ENCODE data around the gene CCIN.

Gene CCIN

DNA sequence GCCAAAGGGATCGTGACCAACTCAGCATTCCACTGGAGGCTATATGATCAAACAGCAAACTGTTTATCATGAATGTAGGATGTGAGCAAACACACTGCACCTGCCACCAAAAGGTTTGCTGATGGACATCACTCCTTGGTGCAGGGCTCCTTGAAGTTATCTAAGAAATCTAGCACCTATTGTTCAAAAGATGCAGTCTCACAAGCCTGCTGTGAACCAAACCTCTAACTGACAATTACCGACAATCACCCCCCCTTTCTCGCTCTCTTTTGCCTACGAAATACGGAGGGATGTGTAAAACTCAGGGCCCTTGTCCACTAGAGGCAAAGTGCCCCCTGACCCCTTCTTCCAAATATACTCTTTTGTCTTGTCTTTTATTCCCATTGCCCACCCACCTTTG, 19.0 kb downstream of the CCIN start:
- DNase-seq (ENCODE audit: extremely low read depth in 1 of 2, low read depth in 1 of 2) = no peak

DNA sequence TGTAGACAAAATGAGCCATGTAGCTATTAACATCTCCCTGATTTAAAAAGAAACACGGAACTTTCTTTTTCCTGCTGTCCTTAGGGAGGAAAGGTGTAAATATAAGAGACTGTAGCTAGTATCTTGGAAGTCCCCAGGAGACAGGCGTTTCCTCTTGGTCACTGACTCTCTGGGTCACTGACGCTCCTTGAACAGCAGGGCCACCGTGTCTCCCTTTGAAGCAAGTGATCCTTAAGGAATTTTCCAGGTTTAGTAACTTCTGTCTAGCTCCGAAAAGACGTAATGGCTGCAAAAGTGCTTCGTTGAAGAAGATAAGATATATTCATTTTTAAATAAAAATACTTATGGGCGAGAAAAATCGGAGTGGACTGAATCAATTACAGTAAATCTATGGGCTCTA, 20.8 kb downstream of the CCIN start:
- DNase-seq (ENCODE audit: extremely low read depth in 1 of 2, low read depth in 1 of 2) = no peak

DNA sequence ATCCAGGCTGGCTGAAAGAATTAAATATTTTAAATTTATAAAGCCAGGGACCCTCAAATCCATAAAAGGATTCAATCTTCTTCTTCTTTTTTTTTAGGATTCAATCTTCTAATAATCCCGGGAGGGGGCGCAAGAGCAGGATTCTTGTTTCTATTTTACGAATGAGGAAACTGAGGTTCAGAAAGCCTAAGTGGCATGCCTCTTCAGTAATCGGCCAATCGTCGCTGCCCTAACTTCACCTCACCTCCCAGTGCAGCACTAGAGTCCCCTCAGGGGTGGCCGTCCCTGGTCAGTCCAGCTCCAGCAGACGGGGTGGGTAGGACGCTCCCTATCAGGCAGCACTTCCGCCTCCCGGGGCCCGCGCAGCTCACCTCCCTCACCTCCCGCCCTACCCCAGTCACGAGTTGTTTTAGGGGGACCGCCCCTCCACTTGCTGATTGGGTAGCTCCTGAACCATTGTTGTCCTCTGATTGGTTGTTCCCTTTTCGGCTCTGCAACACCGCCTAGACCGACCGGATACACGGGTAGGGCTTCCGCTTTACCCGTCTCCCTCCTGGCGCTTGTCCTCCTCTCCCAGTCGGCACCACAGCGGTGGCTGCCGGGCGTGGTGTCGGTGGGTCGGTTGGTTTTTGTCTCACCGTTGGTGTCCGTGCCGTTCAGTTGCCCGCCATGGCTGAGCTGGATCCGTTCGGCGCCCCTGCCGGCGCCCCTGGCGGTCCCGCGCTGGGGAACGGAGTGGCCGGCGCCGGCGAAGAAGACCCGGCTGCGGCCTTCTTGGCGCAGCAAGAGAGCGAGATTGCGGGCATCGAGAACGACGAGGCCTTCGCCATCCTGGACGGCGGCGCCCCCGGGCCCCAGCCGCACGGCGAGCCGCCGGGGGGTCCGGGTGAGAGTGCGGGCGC, 21.5 kb downstream of the CCIN start, which contains the start of gene CLTA:
Gene CLTA (plus strand): TSS at position 534 of the 902 bp plus-strand sequence. CDS start 136 bp downstream, at position 670.
- peak; percentile 89 to 95 for DNase-seq (ENCODE audit: extremely low read depth in 1 of 2, low read depth in 1 of 2)

DNA sequence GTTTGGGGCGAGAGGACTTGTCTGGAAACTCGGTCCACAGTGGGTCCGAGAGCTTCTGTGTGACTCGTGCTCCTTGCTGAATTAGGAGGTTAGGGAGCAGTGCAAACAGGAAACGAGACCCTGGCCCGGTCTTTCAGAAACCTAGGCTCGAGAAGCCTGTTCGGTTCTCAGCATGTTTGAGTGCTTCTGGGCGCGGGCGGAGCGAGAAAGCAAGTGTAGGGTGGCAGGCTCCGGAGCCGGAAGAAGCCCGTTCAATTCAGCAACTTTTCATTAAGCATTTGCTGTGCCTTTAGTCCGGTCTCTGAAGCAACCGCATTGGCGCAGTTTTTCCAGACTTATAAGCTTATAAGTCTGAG, 22.1 kb downstream of the CCIN start:
- peak in 1 of 2 donors; percentile 21 for DNase-seq (ENCODE audit: extremely low read depth in 1 of 2, low read depth in 1 of 2)

DNA sequence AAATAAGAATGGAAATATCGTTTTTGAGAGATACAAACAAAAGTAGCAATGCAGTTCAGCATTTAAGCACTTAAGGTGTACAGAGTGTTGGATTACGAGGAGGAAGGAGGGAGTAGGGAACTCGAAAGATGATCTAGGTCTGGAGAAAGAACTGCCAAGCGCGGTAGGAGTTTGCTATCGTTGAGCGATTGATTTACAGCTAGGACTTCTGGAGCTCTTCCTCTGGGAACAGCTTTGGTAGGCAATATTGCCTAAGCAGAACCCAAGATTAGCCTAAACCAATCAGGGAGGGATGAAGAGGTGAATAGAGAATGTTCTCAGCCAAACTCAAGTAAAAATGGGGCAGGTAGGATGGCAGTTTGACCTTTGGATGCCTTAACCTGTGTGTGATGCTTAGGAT, 22.5 kb downstream of the CCIN start:
- no peak for DNase-seq (ENCODE audit: extremely low read depth in 1 of 2, low read depth in 1 of 2)

DNA sequence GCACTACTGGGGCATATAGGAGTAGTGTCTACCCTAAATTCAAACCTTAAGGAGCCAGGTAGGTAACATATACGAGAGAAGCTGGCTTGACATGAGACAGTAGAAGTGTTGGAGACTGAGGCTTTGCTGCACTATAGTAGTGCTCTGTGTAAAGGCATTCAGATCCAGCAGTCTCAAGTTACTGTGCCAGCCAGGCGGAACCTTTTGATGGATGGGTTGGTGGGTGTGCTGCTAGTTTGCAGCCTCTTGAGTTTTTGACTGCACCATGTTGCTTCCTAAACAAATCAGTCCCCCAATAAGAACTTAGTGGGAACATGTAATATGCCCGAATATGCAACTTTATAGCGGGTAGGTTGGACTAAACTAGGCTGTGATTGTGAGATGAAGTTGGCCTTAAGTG, 23.0 kb downstream of the CCIN start:
- no peak for DNase-seq (ENCODE audit: extremely low read depth in 1 of 2, low read depth in 1 of 2)

DNA sequence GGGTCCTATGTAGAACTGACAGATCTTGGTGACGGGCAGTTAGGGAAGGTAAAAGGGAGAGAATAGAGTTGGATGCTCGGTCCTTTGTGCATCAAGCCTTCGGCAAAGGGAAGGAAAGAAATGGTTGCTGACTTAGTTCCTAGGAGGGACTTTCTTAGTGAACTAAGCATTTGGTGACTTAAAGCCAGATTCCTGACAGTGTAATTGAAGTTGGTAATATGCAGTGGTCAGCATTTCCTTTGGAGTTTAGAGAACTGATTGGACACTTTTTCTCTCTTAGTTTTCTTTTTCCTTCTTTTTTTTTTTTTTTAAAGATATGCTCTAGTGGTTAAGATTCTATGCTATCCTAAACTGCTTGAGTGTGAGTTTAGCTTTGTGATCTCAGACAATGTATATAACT, 23.8 kb downstream of the CCIN start:
- no peak for DNase-seq (ENCODE audit: extremely low read depth in 1 of 2, low read depth in 1 of 2)

DNA sequence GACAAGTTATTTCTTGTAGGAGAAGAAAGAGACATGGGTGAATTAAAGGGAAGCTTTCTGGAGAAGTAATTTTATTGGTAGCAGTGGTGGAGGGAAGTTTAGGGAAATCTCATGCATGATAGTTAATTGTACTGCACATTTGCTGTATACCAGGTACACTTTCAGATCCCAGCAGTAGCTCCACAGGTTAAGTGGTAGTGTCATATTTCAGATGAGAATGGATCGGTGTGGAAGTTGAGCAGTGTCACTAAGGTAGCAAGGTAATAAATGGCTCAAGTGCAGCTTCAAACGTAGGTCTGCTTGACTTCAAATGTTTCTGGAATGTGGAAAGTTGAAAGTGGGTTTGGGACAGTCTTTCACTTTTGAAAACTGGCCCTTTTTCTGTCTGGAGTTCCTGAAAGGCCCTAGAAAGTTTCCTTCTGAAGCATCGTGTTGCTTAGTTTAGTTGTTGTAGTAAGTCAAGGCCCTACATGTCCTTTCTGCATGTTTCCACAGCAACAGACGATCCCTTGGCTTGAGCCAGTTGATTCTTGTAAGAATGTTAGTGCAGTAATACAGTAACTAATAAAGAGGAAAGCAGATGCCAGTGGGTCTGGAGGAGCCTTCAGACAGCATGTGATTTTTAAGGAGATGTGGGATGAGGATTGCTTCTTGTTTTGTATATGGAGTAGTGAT, 25.3 kb downstream of the CCIN start:
- no peak for DNase-seq (ENCODE audit: extremely low read depth in 1 of 2, low read depth in 1 of 2)

DNA sequence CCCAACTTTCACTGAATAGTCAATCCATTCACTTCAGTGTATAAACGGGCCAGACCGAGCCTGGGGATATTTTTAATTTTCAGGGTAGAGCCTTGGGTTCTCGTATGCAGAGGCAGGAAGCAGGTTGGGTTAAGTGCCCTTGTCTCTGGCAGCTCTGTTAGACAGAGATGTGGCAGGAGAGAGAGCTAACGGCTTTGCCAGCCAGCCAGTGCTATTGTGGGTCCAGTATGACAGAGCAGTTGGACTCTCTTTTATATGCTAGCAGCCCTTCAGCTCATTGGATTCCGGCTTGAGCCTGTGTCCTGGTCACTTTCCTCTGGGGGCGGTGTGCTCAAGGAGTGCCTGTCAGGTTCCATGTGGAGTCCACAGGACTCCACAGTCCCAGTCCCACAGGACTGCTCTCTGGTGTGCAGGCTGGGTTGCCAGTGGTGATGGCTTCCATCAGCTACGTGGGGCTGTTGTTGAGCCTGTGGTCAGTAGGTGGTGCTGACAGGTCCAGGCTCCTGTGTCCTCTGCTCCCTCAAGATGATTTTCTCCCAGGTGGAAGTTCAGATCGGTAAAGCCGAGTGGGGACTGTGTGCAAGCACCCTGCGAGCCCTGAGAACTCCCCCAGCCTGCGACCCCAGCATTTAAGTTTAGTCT, 35.8 kb downstream of the CCIN start:
- DNase-seq (ENCODE audit: extremely low read depth in 1 of 2, low read depth in 1 of 2) = no peak

DNA sequence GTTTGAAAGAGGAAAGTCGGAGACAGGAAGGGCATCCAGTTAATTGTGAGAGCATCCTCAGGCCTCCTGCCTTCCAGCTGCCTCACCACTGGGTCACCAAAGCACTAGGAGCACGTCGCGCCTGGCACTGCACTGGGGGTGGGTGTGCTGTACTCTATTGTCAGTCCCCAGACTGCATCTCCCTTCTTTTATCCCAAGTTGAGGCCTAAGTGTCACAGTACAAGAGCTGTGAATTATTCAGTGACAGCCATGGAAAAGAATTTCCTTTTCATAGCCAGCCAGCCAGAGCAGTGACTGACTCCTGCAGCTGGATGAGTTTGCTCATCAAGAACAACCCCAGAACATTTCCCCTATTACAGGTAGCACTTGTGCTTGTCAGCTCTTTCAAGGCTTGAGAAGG, 37.8 kb downstream of the CCIN start:
- no peak for DNase-seq (ENCODE audit: extremely low read depth in 1 of 2, low read depth in 1 of 2)

DNA sequence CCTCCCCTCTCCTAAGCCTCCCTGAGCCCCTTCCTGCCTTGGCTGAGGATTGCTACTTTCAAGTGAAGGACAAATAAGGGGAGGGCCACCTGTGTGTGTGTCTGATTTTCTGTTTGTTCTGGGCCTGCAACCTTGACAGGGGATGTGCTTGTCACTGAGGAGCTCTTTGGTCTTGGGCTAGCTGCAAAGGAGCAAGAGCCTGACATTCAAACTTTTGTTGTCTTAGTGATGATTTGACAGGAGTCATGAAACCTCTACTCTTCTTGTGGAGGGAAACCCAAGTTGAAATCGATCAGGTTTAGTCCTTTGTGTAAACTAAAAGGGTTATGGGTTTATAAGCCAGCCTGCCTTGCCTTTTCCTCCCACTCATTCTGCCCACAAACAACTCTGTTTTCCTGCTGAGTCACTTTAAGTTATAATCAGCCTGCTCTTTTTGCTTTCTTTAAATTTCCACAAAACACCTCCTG, 38.4 kb downstream of the CCIN start:
- DNase-seq (ENCODE audit: extremely low read depth in 1 of 2, low read depth in 1 of 2) = no peak

DNA sequence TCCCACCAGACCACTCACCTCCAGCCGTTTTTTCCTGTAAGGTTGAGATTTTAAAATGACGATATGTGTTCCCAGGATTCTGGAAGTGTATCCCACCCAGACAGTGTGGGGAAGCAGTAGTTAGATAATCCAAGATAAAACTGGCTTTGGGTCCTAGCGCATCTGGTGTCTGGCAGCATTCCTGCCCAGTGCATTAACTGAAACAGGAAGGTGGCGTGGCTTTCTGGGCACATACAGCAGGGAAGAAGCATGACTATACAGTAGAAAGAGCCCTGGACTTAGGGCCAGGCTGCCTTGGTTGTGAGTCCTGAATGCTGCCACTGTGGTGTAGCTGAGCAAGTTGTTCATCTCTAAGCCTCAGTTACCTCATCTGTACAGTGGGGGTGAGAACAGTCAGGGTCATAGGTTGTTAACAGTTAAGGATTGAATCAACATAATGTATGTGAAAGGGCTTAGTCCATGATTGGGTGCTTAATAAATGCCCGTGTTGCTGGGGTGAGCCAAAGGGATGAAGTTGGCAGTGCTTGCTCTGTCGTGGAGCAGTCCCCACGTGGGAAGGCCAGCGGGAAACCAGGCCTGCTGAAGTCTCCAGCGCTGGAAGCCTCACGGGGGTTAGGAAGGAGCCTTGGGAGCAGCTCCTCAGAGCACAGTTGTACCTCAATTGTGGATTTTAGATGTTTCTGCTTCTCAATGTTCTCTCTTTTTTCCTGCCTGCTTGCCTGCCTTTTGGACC, 39.5 kb downstream of the CCIN start:
- no peak for DNase-seq (ENCODE audit: extremely low read depth in 1 of 2, low read depth in 1 of 2)

DNA sequence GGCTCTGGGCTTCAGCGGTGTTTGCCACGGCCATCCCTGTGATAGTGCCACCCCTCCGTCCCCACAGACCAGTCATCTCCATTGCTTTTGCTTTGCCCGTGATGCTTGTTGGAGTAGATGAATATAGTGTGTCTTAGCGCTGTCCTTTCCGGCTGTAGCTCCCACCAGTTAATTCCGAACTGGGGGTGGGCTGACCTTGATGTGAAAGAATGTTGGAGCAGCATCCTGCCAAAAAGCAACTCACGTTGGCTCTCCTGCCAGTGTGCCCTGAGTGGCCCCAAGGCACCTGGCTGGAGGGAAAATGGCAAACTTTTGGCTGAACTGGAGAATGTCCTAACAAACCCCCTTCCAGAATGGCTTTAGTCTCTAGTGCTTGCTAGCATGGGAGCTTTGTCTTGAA, 41.5 kb downstream of the CCIN start:
- DNase-seq (ENCODE audit: extremely low read depth in 1 of 2, low read depth in 1 of 2) = no peak

DNA sequence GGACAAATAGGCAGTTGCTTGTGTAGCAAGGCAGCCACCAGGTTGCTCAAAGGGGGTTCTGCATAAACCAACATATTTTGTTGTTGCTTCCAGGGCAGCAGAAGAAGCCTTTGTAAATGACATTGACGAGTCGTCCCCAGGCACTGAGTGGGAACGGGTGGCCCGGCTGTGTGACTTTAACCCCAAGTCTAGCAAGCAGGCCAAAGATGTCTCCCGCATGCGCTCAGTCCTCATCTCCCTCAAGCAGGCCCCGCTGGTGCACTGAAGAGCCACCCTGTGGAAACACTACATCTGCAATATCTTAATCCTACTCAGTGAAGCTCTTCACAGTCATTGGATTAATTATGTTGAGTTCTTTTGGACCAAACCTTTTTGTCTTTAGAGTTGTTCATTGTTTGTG, 42.3 kb downstream of the CCIN start:
- DNase-seq (ENCODE audit: extremely low read depth in 1 of 2, low read depth in 1 of 2) = no peak

DNA sequence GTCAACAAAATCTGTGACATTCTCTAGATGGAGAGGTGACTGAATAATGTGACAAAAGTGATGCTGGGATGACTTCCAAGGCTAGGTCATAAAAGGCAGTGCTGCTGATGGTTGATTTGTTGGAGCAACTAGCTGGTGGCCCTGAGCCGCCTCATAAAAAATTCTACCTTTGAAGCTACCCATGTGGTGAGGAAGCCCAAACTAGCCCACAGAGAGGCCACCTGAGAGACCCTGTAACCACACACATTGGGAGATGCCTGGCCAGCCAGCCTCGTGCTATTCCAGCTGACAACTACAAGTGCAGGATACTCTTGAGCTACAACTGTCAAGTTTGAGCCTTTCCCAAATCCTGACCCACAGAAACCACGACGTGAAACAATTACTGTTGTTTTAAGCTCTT, 44.2 kb downstream of the CCIN start:
- DNase-seq (ENCODE audit: extremely low read depth in 1 of 2, low read depth in 1 of 2) = no peak

DNA sequence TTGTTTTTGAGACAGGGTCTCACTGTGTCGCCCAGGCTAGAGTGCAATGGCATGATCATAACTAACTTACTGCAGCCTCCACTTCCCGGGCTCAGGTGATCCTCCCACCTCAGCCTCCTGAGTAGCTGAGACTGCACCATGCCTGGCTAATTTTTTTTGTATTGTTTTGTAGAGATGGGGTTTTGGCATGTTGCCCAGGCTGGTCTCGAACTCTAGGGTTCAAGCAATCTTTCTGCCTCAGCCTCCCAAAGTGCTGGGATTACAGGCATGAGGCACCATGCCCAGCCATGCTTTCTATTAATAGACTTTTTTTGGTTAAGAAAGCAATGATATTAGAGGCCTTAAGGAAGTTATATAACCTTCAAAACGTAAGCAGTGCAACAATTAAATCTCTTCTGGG, 44.8 kb downstream of the CCIN start:
- DNase-seq (ENCODE audit: extremely low read depth in 1 of 2, low read depth in 1 of 2) = no peak

DNA sequence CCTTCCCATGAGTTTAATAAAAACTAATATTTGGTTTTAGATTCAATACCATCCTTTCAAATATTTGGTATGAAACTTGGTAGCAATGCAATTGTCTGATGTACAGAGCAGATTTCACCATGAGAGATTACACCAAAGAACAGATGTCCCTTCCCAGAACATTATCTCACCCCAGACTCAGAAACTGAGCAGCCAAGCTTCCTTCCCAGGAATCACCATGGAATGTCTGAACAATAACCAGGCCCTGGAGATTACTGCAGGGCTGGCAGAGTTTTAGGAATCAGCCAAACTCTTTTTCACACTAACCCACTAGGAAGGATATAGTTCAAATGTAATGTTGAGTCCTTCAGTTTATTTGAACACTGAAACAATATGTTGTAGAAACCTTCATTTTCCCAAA, 45.4 kb downstream of the CCIN start:
- no peak for DNase-seq (ENCODE audit: extremely low read depth in 1 of 2, low read depth in 1 of 2)

DNA sequence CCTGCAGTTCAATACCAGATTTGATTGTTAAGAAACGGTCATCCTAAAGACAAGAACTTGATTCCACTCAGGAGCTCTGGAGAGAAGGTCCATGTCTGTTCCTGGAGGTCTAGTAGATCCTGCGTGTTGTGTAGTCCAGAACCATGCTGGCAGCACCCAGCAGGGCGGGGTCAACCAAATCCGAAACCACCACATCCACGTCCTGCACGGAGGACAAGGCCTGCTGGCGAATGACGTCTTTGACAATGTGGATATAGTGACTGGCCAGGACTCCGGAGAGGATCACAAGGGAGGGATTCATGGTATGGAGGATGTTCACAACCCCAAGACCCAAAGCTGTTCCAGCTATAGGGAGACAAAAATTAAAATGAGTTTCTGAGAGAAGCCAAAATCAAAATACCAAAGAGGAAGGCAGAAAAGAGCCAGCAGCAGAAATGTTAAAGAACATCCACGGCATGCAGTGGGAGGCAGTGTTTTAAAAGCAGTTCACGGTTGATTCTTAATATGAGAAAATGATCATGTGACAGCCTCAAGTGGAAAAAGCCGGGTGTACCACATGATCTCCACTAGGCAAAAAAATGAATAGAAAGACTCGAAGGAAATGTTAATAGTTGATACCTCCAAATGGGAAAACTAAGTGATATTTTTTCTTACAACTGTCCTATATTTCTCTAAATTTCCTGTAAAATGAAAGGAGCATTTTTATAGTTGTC, 48.2 kb downstream of the CCIN start:
- DNase-seq (ENCODE audit: extremely low read depth in 1 of 2, low read depth in 1 of 2) = no peak

DNA sequence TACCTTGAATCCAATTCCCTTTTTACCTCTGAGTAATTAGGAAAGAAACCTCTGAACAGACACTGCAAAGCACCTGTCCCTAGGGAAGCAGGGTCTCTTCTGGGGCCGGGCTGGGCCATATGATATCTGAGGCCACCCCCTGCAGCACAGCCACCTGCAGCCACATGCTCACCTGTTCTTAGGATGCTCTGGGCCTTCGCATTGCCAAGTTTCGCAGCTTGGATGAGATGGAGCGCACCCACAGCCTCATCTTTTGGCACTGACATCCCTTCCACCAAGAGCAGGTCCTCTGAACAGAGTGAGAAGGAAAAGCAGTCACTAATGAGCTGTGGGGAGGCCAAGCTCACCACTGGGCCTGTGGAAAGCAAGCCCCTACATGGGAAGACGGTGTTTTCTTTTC, 48.8 kb downstream of the CCIN start:
- no peak for DNase-seq (ENCODE audit: extremely low read depth in 1 of 2, low read depth in 1 of 2)

DNA sequence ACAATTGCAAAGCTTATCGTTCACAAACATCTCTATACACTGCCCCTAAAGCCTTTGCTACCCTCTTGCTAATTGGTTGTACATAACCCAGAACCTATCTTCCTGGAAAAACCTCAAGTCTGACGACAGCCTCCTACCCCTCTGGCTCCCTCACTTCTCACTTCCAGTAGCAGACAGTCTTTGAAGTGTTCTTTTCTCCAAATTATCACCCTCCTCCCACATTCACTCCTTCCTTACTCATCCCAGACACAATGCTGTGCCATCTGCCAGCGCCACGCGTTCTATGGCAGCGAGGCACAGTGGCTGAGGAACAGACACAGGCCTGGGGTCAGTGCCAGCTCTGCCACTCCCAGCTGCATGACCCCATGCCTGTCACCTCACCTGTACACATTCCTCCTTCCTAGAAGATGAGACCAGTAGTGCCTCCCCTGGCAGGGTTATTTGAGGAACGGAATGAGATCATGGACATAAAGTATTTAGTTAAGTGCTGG, 49.3 kb downstream of the CCIN start:
- no peak for DNase-seq (ENCODE audit: extremely low read depth in 1 of 2, low read depth in 1 of 2)

All from stimulated activated CD8-positive, alpha-beta memory T cell treated with anti-CD3 and anti-CD28 coated beads, Interleukin-7, amount 100 ng/mL, for 48 hours (primary cell).